SK-N-SH (cell line): ENCODE results near the gene DNMBP. TPM values are rescaled to one million over a fixed set of nuclear protein-coding genes. Genes with fewer than 3 reads are reported as not detected.

Experiments used
- CTCF ChIA-PET: fragments of 300-600, 350-600 bp; formaldehyde crosslinking; extraction: SDS; loops from one replicate; lab custom pipeline; 2021; lab: Yijun Ruan, JAX
- POLR2A ChIA-PET: fragments of 350-600 bp; sonication (Branson Sonifier 250); formaldehyde crosslinking; extraction: SDS; loops from one replicate; lab custom pipeline; 2020; ENCODE audit warnings: antibody characterized with exemption, inconsistent platforms; lab: Yijun Ruan, JAX
- DNase-seq: peaks from one replicate; pipeline ENCODE4 v3.0.0; 2012
- H2AFZ ChIP-seq: fragments of 200-600 bp; sonication (generic); 2 replicates; pipeline ENCODE4 v1.8.1; 2016; ENCODE audit warnings: antibody characterized with exemption, mild to moderate bottlenecking, low read depth
- H3F3A ChIP-seq: fragments of 200-600 bp; sonication (generic); replicated peaks from 2 replicates; pipeline ENCODE3; 2016; ENCODE audit warnings: antibody characterized with exemption, mild to moderate bottlenecking; ENCODE audit not compliant: insufficient read depth
- H3K27ac ChIP-seq, 2 experiments: fragments of 200-500 bp in 1 of 2; fragments of 200-600 bp in 1 of 2; sonication (Bioruptor generic) in 1 of 2; sonication (generic), shearing (Covaris generic) in 1 of 2; 2 replicates each; pipeline versions ENCODE4 v1.5.1 to v1.6.1; 2014 to 2016; ENCODE audit warnings: low read depth in 2 of 2, inconsistent platforms in 1 of 2, low read length in 1 of 2, mild to moderate bottlenecking in 1 of 2, mixed read lengths in 1 of 2
- H3K27me3 ChIP-seq: fragments of 200-600 bp; sonication (generic), shearing (Covaris generic); 2 replicates; pipeline ENCODE4 v1.6.1; 2016; ENCODE audit warnings: mixed run types; ENCODE audit not compliant: insufficient read depth
- H3K36me3 ChIP-seq, 2 experiments: fragments of 200-500 bp in 1 of 2; fragments of 200-600 bp in 1 of 2; sonication (Bioruptor generic) in 1 of 2; sonication (generic) in 1 of 2; replicated peaks in 1 of 2; 2 replicates each; pipeline versions ENCODE3 to v1.5.1; 2014 to 2016; ENCODE audit warnings: low read length in 1 of 2, mild to moderate bottlenecking in 1 of 2; ENCODE audit not compliant: insufficient read depth in 2 of 2, control insufficient read depth in 1 of 2
- H3K4me1 ChIP-seq, 2 experiments: fragments of 200-500 bp in 1 of 2; fragments of 200-600 bp in 1 of 2; sonication (Bioruptor generic) in 1 of 2; sonication (generic), shearing (Covaris generic) in 1 of 2; 2 replicates each; pipeline versions ENCODE4 v1.5.1 to v1.6.1; 2014 to 2016; ENCODE audit warnings: low read depth in 1 of 2, low read length in 1 of 2, mixed run types in 1 of 2; ENCODE audit not compliant: insufficient read depth in 2 of 2, control insufficient read depth in 1 of 2
- H3K4me2 ChIP-seq: fragments of 200-600 bp; sonication (generic), shearing (Covaris generic); 2 replicates; pipeline ENCODE4 v1.6.1; 2017; ENCODE audit warnings: mixed run types
- H3K4me3 ChIP-seq, 2 experiments: fragments of 200-500 bp in 1 of 2; fragments of 200-600 bp in 1 of 2; sonication (Bioruptor generic) in 1 of 2; sonication (generic), shearing (Covaris generic) in 1 of 2; 2 replicates each; pipeline versions ENCODE4 v1.5.1 to v1.8.1; 2014 to 2016; ENCODE audit warnings: low read depth in 2 of 2, inconsistent platforms in 1 of 2, low read length in 1 of 2, mild to moderate bottlenecking in 1 of 2, mixed read lengths in 1 of 2, moderate library complexity in 1 of 2
- H3K79me2 ChIP-seq: fragments of 200-600 bp; sonication (generic); 2 replicates; pipeline ENCODE4 v1.8.1; 2017; ENCODE audit warnings: mild to moderate bottlenecking; ENCODE audit not compliant: insufficient read depth
- H3K9ac ChIP-seq: fragments of 200-600 bp; sonication (generic); 2 replicates; pipeline ENCODE4 v1.6.1; 2017; ENCODE audit warnings: mixed run types
- H3K9me2 ChIP-seq: fragments of 200-600 bp; sonication (generic); 2 replicates; pipeline ENCODE4 v1.6.1; 2017; ENCODE audit warnings: mixed run types
- H3K9me3 ChIP-seq: fragments of 200-600 bp; sonication (generic); 2 replicates; pipeline ENCODE4 v1.6.1; 2017; ENCODE audit warnings: mixed run types, mild to moderate bottlenecking, moderate library complexity
- H4K20me1 ChIP-seq: fragments of 200-600 bp; sonication (generic); 2 replicates; pipeline ENCODE4 v1.6.1; 2017; ENCODE audit warnings: mild to moderate bottlenecking, mixed run types; ENCODE audit not compliant: insufficient read depth
- CTCF ChIP-seq: fragments of 200-600 bp; sonication (generic); IDR thresholded peaks from 2 replicates; pipeline ENCODE4 v1.6.1; 2017; ENCODE audit warnings: antibody characterized with exemption, mild to moderate bottlenecking, moderate library complexity
- ELF1 ChIP-seq: IDR thresholded peaks from 2 replicates; pipeline ENCODE4 v1.4.0; 2012
- EZH2phosphoT487 ChIP-seq: fragments of 200-600 bp; sonication (generic); IDR thresholded peaks from 2 replicates; pipeline ENCODE4 v1.6.1; 2017; ENCODE audit warnings: low read depth, mixed run types, mild to moderate bottlenecking, antibody characterized with exemption, moderate library complexity, borderline replicate concordance
- FOSL2 ChIP-seq: IDR thresholded peaks from 2 replicates; pipeline ENCODE4 v1.4.0; 2012; ENCODE audit warnings: low read depth, mild to moderate bottlenecking, moderate library complexity, borderline replicate concordance
- NRF1 ChIP-seq: IDR thresholded peaks from 2 replicates; pipeline ENCODE4 v1.6.1; 2012; ENCODE audit warnings: low read depth, mild to moderate bottlenecking, low read length
- RXRA ChIP-seq: IDR thresholded peaks from 2 replicates; pipeline ENCODE4 v1.4.0; 2012; ENCODE audit warnings: low read depth, mild to moderate bottlenecking, borderline replicate concordance
- TEAD4 ChIP-seq: IDR thresholded peaks from 2 replicates; pipeline ENCODE4 v1.4.0; 2012; ENCODE audit warnings: mild to moderate bottlenecking, borderline replicate concordance; ENCODE audit not compliant: insufficient read depth
- USF2 ChIP-seq: fragments of 150-350 bp; IDR thresholded peaks from 2 replicates; pipeline ENCODE4 v1.6.1; 2017; ENCODE audit warnings: antibody characterized with exemption, low read length, low read depth, borderline replicate concordance
- WGBS: methylation state at CpG from one replicate; pipeline ENCODE4 v1.1.6; 2017; ENCODE audit warnings: low lambda C conversion rate; 5-methylcytosine and 5-hydroxymethylcytosine counted together
- polyA plus RNA-seq, 3 experiments: library from polyadenylated mRNA; depleted of rRNA; stranded (reverse); fragments of >200 nt; gene quantifications; 2 replicates each; pipeline ENCODE4 v1.2.3, GENCODE V29; 2012
- TF ChIP-seq, protein P1 (sequence below): IDR thresholded peaks from 2 replicates; pipeline ENCODE4; 2012
- TF ChIP-seq, protein P2 (sequence below): fragments of 150-350 bp; IDR thresholded peaks from 2 replicates; pipeline ENCODE4 v1.6.1; 2016; ENCODE audit warnings: mild to moderate bottlenecking, low read depth, low read length
- TF ChIP-seq, protein P3 (sequence below): IDR thresholded peaks from 2 replicates; pipeline ENCODE4 v1.4.0; 2012; ENCODE audit warnings: low read depth, borderline replicate concordance

Gene DNMBP
- polyA plus RNA-seq, 1 of the 3 experiments (the other 2 are of a cell fraction) = 40.2 TPM

- TF ChIP-seq, protein P1, sequence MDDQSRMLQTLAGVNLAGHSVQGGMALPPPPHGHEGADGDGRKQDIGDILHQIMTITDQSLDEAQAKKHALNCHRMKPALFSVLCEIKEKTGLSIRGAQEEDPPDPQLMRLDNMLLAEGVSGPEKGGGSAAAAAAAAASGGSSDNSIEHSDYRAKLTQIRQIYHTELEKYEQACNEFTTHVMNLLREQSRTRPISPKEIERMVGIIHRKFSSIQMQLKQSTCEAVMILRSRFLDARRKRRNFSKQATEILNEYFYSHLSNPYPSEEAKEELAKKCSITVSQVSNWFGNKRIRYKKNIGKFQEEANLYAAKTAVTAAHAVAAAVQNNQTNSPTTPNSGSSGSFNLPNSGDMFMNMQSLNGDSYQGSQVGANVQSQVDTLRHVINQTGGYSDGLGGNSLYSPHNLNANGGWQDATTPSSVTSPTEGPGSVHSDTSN = no peak
- TF ChIP-seq, protein P2, sequence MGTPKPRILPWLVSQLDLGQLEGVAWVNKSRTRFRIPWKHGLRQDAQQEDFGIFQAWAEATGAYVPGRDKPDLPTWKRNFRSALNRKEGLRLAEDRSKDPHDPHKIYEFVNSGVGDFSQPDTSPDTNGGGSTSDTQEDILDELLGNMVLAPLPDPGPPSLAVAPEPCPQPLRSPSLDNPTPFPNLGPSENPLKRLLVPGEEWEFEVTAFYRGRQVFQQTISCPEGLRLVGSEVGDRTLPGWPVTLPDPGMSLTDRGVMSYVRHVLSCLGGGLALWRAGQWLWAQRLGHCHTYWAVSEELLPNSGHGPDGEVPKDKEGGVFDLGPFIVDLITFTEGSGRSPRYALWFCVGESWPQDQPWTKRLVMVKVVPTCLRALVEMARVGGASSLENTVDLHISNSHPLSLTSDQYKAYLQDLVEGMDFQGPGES = no peak
- TF ChIP-seq USF2 (no peak), EZH2phosphoT487 (no peak), ELF1 (no peak), CTCF (no peak), NRF1 (no peak), TEAD4 (no peak), RXRA (no peak)
- TF ChIP-seq, all 33 proteins: peak for 0
Measured at GRCh38 chr10:100038561-100039071, 28.9 kb upstream of the DNMBP start (continued).

DNA sequence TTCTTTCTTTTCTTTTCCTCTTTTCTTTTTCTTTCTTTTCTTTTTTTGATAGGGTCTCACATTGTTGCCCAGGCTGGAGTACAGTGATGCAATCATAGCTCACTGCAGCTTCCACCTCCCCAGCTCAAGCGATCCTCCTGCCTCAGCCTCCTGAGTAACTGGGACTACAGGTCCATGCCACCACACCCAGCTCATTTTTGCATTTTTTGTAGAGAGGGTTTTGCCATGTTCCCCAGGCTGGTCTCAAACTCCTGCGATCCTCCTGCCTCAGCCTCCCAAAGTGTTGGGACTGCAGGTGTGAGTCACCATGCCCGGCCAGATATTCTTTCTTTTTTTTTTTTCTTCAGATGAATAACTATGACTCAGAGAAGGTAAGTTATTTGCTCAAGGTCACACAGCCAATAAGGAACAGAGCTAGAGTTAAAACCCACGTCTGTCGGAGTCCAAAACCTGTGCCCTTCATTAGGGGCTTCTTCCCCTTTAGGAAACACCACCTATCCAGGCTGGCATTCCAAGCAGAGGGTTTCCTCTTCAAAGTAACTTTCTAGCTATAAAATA lies 28.1 kb upstream of the DNMBP start:
- 66% methylated on average over 5 of the region's 5 CpGs for WGBS
- CTCF ChIA-PET = interaction anchor here (1.0 to 3.0 kb wide), 4 partner anchors 8 to 192 kb away, joined by 3 to 14 read pairs (median 12); partner anchors contain the start of gene DNMBP
- no peaks in the 10 kb centered on the region for H3K9me3 ChIP-seq

More for the DNA sequence above, 28.1 kb upstream of the DNMBP start:
- no peak overlapping the region for H3K9ac ChIP-seq
- H3K79me2 ChIP-seq = no peaks in the 10 kb centered on the region
- no peaks in the 10 kb centered on the region for H3K27me3 ChIP-seq
- no peak overlapping the region for H2AFZ ChIP-seq
- no peak overlapping the region for H3K4me3 ChIP-seq
- no peak overlapping the region for H3K27ac ChIP-seq
- H3K4me1 ChIP-seq = no peaks in the 10 kb centered on the region
- POLR2A ChIA-PET = no interaction called here
- DNase-seq = no peak
- H4K20me1 ChIP-seq = no peaks in the 10 kb centered on the region
- no peaks in the 10 kb centered on the region for H3K9me2 ChIP-seq
- TF ChIP-seq, protein P3, sequence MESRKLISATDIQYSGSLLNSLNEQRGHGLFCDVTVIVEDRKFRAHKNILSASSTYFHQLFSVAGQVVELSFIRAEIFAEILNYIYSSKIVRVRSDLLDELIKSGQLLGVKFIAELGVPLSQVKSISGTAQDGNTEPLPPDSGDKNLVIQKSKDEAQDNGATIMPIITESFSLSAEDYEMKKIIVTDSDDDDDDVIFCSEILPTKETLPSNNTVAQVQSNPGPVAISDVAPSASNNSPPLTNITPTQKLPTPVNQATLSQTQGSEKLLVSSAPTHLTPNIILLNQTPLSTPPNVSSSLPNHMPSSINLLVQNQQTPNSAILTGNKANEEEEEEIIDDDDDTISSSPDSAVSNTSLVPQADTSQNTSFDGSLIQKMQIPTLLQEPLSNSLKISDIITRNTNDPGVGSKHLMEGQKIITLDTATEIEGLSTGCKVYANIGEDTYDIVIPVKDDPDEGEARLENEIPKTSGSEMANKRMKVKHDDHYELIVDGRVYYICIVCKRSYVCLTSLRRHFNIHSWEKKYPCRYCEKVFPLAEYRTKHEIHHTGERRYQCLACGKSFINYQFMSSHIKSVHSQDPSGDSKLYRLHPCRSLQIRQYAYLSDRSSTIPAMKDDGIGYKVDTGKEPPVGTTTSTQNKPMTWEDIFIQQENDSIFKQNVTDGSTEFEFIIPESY = no peak
- 0 out of 2 replicates have a peak, but pooled peaks have one; percentile 12 for TF ChIP-seq FOSL2
- H3F3A ChIP-seq = no peaks in the 10 kb centered on the region
- H3K4me2 ChIP-seq = no peak overlapping the region
- no peaks in the 10 kb centered on the region for H3K36me3 ChIP-seq
